ENCODE data around the gene EFCAB10. TPM values are rescaled to one million over a fixed set of nuclear protein-coding genes. Genes with fewer than 3 reads are reported as not detected.
"Not testable (repeated sequence)": the region's sequence is repeated elsewhere in the genome, so short reads cannot be mapped to it uniquely, and the experiment has no call there.

The EFCAB10 gene
- total RNA-seq, 1 donor from 2014 or later = not detected

DNA sequence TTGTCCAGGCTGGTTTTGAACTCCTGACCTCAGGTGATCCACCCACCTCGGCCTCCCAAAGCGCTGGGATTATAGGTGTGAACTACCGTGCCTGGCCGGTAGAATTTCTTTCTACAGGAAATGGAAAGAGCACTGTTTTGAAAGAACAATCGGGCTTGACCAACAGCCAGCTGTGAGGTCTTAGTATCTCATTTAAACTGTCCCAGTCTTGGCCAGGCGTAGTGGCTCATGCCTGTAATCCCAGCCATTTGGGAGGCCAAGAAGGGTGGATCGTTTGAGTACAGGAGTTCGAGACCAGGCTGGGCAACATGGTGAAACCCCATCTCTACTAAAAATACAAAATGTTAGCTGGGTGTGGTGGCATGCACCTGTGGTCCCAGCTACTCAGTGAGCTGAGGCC is 17.8 kb upstream of the EFCAB10 start:
- not testable (repeated sequence) for DNase-seq (ENCODE audit: low spot score)

DNA sequence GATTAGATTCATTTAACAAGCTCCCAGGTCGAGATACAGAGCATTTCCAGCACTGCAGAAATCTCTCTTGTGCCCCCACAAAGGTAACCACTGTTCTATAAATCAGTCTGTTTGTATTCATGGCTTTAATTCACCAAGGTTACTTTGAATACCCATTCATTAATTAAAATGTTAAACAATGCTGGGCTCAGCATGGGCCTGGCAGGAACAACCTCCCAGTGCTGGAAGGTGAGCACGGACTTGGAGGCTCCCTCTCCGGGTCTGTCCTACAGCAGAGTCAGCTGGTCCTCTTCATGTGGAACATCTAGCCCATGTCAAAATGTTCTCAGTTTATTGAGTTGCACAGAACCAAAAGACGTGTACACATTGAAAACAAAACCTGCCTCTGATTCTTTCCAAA is 15.6 kb upstream of the EFCAB10 start:
- DNase-seq (ENCODE audit: low spot score) = no peak

DNA sequence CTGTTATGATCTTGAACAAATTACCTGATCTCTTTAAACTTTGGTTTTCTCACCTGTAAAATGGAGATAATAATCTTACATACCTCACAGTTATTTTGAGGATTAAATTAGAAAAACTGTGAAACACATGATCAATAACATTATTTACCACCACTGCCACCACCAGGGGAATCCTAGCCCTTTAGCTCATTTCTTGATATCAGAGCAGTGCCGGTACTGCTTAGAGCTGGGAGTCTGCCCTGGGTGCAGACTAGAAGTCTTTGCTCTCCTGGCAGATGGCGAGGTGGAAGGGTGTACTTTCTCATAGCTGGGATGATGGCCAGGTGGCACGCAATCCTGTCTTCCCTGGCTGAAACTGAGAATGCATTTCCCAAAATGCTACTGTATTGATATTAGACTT is 12.7 kb upstream of the EFCAB10 start:
- DNase-seq (ENCODE audit: low spot score) = no peak

DNA sequence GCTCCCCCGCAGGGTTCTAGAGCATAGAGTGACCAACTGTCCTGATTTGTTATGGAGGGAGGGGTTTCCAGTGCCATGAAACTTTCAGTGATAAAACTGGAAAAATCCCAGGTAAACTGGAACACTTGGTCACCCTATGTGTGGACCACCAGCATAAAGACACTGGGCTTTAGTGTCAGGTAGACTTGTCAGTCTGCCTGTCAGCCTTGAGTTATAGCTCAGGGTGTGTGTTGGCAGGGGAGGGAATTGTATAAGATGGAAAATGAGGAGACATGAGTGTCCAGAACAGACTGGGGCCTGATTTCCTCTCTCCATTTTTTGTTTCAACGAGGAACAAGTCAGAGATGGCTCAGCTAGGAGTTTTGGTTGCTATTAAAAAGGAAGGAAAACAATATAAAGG is 10.2 kb upstream of the EFCAB10 start:
- DNase-seq (ENCODE audit: low spot score) = no peak

DNA sequence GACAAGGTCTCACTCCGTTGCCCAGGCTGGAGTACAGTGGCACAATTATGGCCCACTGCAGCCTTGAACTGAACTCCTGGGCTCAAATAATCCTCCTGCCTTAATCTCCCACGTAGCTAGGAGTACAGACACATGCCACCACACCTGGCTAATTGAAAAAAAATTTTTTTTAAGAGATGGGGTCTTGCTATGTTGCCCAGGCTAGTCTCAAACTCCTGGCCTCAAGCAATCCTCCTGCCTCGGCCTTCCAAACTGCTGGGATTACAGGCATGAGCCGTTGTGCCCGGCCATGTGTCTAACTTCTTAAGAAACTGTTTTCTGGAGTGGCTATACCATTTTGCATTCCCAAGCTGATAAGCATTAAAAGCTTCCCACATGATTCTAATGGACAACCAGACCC is 9.5 kb upstream of the EFCAB10 start:
- no peak for DNase-seq (ENCODE audit: low spot score)

DNA sequence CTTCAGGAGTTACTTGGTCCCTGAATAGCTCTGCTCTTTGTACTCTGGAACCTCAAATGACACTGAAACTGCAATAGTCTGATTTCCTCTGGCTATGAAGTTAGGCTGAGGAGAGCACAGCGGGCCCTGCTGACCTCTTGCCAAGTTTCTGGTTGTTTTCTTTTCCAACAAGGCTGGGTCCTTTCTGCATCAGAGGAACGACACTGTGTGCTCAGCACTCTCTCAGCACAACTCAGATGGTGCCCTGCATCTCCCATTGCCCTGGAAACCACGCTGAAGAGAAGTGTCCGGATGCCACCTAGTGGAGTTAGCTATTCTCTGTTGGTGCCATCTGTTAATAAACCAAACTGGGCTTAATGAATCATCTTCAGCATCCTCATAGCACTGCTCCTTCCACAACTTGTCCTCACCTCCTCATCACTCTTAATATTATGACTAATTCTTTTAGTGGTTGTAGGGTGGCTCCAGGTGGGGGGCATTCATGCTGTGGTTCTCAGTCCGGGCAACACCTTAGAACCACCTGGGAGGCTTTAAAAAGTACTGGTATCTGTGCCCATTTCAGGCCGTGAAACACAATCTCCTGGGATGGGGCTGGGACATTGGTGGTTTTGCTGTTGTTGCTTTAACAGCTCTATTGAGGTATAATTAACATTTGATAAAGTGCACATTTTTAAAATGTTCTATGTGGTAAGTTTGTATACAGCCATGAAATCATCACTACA is 8.2 kb upstream of the EFCAB10 start:
- DNase-seq (ENCODE audit: low spot score) = peak; percentile 68

DNA sequence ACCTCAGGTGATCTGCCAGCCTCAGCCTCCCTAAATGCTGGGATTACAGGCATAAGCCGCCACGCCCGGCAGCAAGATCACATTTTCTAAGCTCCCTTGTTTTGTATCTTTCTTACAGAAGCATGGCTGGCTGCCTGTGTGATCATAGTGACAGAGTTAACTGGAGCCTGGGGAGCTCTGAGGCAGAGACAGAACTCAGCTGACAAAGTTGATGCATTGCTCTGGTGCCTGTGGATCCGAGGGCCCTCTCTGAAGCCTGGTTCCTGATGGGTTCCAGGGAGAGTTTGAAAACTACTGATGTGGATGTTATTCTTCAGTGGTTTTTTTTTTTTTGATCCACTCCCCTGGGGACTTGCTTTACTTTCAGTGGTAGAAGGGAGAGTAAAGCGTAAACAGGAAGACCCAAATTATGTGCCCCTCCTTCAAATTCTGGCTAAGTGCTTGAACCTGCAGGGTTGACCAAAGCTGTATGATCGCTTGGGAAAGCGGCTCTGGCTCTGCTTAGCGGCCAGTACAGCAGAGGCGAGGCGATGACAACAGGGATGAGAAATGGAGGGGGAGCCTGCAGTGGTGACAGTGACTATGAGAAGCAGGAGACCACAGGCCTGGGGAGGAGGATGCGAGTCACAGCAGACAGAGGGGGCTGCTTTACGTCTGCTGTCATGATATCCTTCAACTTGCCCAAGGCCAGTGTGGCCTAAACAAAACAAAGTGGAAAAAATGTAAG is 6.8 kb upstream of the EFCAB10 start:
- DNase-seq (ENCODE audit: low spot score) = peak; percentile 23

DNA sequence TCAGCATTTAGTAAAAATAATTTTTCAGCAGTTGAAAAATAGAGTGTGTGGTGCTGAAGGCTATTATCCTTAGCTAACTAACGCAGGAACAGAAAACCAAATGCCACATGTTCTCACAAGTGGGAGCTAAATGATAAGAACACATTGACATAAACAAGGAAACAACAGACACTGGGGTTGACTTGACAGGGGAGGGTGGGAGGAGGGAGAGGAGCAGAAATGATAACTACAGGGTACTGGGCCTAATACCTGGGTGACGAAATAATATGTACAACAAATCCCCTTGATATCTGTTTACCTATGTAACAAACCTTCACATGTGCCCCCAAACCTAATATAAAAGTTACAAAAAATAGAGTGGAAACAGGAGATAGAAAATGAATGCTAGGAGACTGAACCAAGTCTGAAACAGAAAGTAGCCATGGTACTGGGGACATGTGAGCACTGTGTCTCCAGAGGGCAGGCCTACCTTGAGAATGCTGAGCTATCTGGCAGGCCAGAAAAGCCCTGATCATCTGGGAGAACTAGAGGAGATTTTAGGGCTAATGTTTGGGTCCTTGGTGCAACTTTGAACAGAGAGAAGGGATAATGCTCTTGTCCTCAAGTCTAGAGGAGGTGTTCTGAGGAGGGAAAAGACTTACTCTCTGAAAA is 4.7 kb upstream of the EFCAB10 start:
- DNase-seq (ENCODE audit: low spot score) = no peak

DNA sequence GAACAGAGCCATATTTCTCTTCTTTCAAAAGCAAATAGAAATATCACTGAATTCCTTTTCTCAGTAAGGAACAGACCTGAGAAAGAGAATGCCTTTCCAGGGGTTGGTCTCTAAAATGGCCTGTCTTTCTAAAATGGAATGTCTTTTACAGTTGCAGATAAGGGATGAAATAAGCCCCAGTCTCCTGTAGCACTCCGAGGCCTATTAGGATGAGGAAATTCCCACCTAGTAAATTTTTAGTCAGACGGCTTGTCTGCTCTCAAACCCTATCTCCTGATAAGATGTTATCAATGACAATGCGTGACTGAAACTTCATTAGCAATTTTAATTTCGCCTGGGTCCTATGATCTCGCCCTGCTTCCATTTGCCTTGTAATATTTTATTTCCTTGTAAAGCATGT is 2.9 kb upstream of the EFCAB10 start:
- DNase-seq (ENCODE audit: low spot score) = no peak

DNA sequence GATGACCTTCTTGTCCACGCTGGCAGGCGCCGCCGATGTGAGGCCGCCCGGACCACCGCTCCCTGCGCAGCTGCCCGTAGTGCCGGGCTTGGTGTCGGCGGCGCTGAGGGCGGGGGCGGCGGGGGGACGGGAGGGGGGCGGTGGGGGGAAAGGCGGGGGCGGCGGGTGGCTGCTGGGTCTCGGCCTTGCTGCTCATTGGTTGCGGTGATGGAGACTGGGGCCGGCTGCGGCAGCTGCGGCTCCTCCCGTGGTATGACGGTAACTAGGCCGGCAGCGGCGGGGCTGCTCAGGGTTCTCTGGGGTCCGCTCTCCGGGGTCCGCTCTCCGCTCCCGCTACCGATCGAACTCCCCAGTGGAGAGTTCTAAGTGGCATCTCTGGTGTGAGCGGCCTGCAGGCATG is 1.8 kb upstream of the EFCAB10 start:
- DNase-seq (ENCODE audit: low spot score) = no peak

DNA sequence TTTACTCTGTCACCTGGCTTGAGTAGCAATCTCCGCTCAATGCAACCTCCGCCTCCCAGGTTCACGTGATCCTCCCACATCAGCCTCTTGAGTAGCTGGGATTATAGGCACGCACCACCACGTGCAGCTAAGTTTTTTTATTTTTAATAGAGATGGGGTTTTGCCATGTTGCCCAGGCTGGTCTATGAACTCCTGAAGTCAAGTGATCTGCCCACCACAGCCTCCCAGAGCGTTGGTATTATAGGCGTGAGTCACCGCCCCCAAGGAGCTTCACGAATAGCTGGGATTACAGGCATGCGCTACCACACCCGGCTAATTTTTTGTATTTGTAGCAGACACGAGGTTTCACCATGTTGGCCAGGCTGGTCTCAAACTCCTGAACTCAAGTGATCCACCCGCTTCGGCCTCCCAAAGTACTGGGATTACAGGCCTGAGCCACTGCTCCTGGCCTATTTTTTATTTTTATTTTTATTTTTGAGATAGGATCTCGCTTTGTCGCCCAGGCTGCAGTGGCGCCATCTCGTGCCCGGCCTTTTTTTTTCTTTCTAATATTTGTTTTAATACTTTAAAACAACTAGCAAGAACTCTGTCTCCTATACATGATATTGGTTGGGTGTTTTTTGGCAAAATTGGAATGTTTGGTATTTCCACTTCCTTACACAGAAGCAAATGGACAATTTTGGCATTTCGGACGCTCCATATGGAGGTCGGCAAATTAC is 1.1 kb downstream of the EFCAB10 start:
- no peak for DNase-seq (ENCODE audit: low spot score)

DNA sequence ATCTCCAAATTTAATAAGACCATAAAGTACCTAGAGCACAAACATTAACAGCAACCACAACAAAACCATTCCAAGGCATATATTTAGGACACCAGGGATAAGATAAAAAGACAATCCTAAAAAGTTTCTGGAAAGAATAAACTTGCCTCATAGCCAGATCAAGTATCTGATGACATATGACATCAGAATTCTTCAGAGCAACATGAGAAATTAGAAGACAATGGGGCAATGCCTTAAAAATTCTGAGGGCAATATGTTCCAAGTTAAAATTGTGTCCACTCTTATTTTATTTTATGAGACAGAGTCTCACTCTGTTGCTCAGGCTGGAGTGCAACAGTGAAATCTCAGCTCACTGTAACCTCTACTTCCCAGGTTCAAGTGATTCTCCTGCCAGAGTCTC is 2.8 kb downstream of the EFCAB10 start:
- DNase-seq (ENCODE audit: low spot score) = no peak

DNA sequence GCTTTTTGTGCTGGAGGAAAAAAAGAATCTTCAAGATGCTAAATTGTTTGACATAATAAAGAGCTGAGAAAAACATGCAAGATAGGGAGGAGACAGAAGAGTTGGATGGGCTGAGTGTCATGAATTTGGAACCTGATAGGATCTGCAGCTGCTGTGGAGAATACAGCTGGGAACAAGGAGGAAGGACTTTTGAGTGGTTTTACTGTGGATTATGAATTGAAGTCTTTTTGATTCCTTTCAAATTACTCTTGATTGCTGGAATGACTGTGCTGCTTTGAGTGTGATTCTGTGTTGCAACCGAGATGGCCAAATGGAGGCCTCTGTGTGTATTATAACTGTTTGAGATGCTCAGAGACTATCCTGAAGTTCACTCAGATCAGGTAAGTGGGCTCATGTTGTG is 4.0 kb downstream of the EFCAB10 start:
- DNase-seq (ENCODE audit: low spot score) = no peak

DNA sequence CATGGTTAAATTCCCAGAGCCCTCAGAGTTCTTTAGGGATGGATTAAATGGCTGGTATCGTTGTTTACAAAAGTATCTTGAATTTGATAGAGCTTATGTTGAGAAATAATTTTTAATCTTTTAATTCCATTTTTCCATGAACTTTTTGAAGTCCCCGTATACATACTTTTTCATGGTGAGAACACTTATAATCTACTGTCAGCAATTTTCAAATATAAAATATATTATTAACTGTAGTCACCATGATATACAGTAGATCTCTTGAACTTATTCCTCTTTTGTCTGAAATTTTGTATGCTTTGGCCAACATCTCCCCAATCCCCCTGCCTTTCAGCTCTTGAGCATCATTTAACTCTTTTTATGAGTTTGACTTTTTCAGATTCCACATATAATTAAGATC is 9.4 kb downstream of the EFCAB10 start:
- no peak for DNase-seq (ENCODE audit: low spot score)

DNA sequence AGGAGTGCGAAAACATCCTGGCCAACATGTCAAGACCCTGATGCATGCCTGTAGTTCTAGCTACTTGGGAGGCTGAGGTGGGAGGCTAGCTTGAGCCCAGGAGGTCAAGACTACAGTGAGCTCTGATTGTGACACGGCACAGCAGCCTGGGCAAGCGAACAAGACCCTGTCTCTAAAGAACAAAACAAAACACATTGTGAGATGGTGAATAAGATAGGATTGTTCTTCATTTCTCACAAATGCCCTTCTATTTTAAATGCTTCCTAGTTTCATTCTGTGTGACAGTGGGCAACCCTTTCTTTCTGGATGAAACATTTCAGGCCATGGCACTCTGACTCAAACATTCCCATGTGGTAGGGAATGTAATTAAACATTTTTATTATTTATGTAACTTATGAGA is 13.5 kb downstream of the EFCAB10 start:
- no peak for DNase-seq (ENCODE audit: low spot score)

DNA sequence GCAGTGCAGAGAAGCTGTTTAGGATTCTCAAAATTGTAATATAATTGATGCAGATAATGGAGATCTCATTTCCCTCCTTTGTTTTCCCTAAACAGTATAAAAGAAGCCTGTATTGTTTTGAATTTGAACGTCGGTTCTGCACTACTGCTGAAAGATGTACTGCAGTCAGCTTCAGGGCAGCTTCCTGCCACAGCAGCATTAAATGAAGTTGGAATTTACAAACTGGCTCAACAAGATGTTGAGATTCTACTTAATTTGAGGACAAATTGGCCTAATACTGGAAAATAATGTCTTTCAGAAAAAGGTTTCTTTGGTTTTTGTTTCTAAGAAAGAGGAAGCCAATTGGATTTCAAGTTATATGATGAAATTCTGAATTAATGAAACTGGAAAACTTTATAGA is 14.3 kb downstream of the EFCAB10 start:
- no peak for DNase-seq (ENCODE audit: low spot score)

DNA sequence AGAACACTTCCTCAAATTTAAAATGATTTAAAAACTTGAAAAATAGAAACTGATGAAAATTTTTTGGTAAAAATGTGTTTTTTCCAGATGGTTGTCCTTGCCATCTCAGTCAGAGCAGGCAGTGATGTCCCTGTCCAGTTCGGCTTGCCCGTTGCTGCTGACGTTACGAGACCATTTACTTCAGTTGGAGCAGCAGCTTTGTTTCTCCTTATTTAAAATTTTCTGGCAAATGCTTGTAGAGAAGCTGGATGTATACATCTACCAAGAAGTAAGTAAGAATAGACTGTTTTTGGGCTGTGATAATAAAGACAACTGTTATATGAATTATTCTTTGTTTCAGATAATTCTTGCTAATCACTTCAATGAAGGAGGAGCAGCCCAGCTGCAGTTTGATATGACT is 16.1 kb downstream of the EFCAB10 start:
- no peak for DNase-seq (ENCODE audit: low spot score)

DNA sequence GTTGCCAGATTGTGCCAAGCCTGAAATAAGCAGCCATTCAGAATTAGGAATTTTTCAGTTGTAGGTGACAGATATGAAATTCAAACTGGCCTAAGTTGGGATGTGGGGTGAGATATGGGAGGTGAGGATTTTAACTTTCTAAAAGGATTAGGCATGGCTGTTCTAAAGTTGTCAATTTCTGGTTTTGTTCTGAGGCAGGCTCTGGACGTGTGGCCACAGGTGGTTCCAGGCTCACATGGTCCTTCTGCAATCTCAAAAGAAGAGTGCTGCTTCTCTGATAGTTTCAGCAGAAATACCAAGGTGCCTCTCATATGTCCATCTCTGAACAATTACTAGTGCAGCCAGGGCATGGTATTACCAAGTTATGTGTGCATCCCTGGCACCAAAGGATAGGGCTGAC is 21.4 kb downstream of the EFCAB10 start:
- DNase-seq (ENCODE audit: low spot score) = no peak

DNA sequence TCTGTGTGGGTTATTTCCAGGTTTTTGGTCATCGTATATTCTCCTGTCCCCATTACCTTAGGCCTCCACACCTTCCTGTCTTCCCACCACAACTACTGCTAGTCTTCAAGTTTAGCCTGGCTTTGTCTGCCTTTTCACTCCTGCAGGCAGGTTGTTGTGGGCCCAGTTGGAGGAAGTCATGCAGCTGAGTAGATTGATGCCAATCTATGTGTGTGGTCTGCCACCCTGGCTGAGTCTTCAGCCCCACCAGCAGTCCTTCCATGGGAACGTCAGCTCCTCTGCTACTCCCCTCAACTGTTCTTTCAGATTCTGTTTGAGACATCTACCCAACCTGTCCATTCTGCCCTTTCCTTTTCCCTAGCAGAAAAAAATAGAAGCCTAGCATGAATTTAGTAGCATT is 43.0 kb downstream of the EFCAB10 start:
- no peak for DNase-seq (ENCODE audit: low spot score)

DNA sequence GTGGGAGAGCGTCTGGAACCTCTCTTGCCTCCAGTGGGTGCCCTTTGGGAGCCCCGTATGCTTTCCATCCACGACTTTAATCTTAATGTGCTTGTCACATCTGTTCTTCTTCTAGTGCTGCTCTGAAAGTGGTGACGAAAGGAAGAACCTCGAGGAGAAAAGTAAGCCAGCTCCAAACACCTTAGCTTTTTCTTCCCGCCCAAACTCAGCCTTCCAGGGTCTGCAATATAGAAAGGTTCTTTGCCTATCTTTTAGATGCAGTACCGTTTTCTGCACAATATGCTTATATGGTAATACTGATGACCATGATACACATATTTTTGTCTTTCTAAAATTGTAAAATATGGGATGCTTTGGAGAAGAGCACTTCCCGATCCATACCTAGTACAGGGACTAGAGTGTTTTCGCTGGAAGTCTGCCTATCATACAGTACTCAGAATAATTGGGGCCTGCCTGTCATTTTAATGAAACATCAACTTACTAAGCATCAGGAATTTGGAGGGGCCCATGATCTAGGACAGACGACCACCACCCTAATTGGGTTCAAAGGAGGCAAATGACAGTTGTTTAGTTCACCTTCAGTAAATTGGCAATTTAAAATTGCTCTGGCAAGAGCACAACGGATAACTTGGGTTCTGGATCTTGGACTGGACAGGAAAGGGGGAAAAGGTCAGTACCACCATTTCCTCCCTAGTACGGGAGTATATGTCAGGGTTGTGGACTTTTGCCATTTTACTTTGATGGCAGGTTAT is 48.4 kb downstream of the EFCAB10 start:
- no peak for DNase-seq (ENCODE audit: low spot score)

DNA sequence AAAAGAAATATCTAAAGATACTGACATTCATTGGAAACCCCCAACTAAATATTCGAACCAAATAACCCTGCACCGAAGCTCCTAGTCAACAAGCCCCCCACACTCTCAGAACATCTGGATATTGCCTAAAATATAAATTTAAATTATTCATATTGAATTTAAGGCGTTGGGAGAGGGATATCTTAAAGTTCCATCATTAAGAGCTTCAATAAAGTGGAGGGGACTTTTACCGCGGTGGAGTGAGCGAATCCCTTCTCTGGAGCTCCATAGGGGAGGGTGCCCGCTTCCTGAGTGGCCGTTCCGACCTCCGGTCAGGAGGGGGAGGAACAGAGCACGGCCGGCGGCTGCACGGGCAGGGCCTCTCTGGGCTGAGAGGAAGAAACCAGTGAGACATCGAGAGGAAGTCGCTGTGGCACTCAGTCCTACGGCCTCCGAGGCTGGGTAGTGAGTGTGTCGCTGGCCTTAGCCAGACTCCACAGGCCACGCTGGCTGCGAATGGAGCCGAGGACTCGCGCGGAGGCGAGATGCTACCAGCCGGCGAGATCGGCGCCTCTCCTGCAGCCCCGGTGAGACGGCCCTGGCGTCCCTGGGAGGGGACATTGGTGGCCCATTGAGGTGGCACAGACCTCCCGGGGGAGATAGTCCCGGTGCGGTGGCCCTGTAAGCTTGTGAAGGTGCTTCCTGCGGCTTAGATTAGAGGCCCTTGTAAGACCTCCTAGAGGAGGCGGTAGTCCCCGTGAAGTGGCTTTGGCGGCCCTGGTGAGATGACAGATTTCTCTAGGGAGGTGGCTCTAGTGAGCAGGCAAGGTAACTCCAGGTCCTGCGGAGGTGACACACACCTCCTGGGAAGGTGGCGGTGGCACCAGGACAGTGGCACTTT is 49.3 kb downstream of the EFCAB10 start, which contains the start of gene RINT1:
RINT1 (plus strand) TSS at position 410 of the 880 bp plus-strand sequence; CDS start at position 525, 115 bp downstream.
- peak; percentile 92 for DNase-seq (ENCODE audit: low spot score)

Data from mucosa of gallbladder (tissue), 1 donor.